ENCODE measurements around the gene FEZF1. TPM values are rescaled to one million over a fixed set of nuclear protein-coding genes. Genes with fewer than 3 reads are reported as not detected.

The FEZF1 gene
- total RNA-seq, 1 experiment from 2014 or later, result not detected

DNA sequence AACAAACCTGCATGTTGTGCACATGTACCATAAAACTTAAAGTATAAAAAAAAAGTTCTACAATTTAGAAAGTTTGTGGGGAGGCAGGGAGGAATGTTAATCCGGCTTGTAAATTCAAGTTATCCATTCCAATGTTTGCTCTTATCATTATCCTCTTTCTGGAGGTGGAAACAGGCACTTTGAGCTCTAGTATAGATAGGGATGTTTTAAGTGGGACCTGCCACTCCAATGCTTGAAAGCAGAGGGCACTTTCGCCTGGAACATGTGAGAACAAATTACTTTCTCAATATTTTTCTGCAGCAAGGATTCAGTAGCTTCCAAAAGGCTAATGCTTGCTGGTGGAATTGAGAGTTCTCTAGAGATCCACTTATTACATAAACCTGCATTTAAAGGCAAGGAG lies 45.6 kb downstream of the FEZF1 start:
- no TSS peak for BruUV-seq (replicated peaks)
- Mint-ChIP-seq H3K27ac (ENCODE audit: unreplicated experiment) (no peak overlapping the region), H3K36me3 (ENCODE audit: insufficient read depth, unreplicated experiment) (no peaks in the 10 kb centered on the region), H3K9me3 (ENCODE audit: low read depth, unreplicated experiment) (no peaks in the 10 kb centered on the region), H3K4me3 (ENCODE audit: low read depth, unreplicated experiment) (no peak overlapping the region), H3K27me3 (ENCODE audit: unreplicated experiment) (peaks cover 17% of the 10 kb centered on the region), H3K4me1 (ENCODE audit: low read depth, unreplicated experiment) (no peaks in the 10 kb centered on the region)
- CTCF ChIA-PET, result no interaction called here
- TF ChIP-seq, protein P1, sequence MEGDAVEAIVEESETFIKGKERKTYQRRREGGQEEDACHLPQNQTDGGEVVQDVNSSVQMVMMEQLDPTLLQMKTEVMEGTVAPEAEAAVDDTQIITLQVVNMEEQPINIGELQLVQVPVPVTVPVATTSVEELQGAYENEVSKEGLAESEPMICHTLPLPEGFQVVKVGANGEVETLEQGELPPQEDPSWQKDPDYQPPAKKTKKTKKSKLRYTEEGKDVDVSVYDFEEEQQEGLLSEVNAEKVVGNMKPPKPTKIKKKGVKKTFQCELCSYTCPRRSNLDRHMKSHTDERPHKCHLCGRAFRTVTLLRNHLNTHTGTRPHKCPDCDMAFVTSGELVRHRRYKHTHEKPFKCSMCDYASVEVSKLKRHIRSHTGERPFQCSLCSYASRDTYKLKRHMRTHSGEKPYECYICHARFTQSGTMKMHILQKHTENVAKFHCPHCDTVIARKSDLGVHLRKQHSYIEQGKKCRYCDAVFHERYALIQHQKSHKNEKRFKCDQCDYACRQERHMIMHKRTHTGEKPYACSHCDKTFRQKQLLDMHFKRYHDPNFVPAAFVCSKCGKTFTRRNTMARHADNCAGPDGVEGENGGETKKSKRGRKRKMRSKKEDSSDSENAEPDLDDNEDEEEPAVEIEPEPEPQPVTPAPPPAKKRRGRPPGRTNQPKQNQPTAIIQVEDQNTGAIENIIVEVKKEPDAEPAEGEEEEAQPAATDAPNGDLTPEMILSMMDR (IDR thresholded peaks at IDR 0.05; ENCODE audit: unreplicated experiment), result no peak
- intact Hi-C loops (cut with micrococcal nuclease; ENCODE audit: unreplicated experiment), result no loop called here
- DNase-seq, result no peak

DNA sequence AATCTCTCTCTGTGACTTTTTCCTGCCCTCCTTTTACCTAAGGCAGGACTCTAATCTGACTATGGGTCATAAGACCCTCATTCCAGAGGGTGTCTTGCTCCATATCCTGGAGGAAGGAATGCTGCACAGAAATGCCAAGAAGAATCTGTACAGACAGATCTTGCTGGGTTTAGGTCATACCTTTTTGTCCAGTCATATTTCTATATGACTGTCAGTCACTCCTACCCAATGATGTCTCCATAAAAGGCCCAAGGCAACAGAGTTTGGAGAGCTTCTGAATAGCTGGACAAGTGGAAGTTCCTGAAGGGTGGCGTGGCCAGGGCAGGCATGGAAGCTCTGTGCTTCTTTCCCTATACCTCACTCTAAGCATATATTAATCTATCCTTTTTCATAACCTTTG lies 47.5 kb downstream of the FEZF1 start:
- no TSS peak for BruUV-seq (replicated peaks)
- Mint-ChIP-seq H3K27ac (ENCODE audit: unreplicated experiment) (no peak overlapping the region), H3K27me3 (ENCODE audit: unreplicated experiment) (peaks cover 17% of the 10 kb centered on the region), H3K4me3 (ENCODE audit: low read depth, unreplicated experiment) (no peak overlapping the region), H3K4me1 (ENCODE audit: low read depth, unreplicated experiment) (no peaks in the 10 kb centered on the region), H3K36me3 (ENCODE audit: insufficient read depth, unreplicated experiment) (no peaks in the 10 kb centered on the region), H3K9me3 (ENCODE audit: low read depth, unreplicated experiment) (no peaks in the 10 kb centered on the region)
- intact Hi-C loops (cut with micrococcal nuclease; ENCODE audit: unreplicated experiment), result no loop called here
- TF ChIP-seq, protein P1 (IDR thresholded peaks at IDR 0.05; ENCODE audit: unreplicated experiment), result no peak
- CTCF ChIA-PET, result no interaction called here
- DNase-seq, result no peak

DNA sequence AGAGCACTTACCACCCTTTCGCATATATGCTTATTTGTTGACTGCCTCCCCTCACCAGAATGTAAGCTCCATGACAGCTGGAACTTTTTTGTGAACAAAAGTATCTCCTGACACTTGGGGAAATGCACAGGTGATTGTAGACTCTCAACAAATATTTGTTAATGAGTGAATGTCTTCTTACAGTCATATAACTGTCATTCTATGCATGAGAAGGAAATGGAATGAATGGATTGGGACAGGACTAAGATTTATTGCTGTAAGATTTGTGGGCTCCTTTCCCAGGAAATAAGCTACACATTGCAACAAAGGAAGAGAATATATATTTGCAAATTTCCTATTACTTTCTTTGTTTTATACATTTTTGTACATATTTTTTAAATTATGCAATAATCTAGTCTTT lies 48.5 kb downstream of the FEZF1 start:
- H3K4me3 Mint-ChIP-seq (ENCODE audit: low read depth, unreplicated experiment), result no peak overlapping the region
- CTCF ChIA-PET, result no interaction called here
- BruUV-seq (replicated peaks), result no TSS peak
- no peak overlapping the region for H3K27ac Mint-ChIP-seq (ENCODE audit: unreplicated experiment)
- H3K4me1 Mint-ChIP-seq (ENCODE audit: low read depth, unreplicated experiment), result no peaks in the 10 kb centered on the region
- no peaks in the 10 kb centered on the region for H3K9me3 Mint-ChIP-seq (ENCODE audit: low read depth, unreplicated experiment)
- H3K36me3 Mint-ChIP-seq (ENCODE audit: insufficient read depth, unreplicated experiment), result no peaks in the 10 kb centered on the region
- no peak for DNase-seq
- intact Hi-C loops (cut with micrococcal nuclease; ENCODE audit: unreplicated experiment), result no loop called here
- TF ChIP-seq, protein P1 (IDR thresholded peaks at IDR 0.05; ENCODE audit: unreplicated experiment), result no peak
- peaks cover 17% of the 10 kb centered on the region for H3K27me3 Mint-ChIP-seq (ENCODE audit: unreplicated experiment)

DNA sequence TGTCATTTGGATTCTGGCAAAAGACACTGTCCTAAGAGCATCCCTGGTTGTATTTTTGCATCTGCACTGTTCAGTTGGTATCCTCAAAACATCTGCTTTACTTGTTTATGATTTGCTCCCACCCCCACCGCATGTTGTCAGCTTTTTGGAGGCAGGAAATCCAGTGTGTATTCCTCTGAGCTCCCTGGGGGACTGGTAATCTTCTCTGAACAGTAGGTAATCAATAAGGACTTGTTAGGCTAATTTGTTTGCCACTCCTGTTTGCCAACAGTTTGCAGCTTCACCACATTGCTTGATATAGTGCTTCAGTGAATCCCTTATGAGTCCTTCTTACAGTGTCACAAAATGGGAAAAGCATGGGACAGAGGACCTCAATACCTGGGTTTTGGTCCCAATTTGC lies 49.1 kb downstream of the FEZF1 start:
- CTCF ChIA-PET, result no interaction called here
- Mint-ChIP-seq H3K27ac (ENCODE audit: unreplicated experiment) (no peak overlapping the region), H3K9me3 (ENCODE audit: low read depth, unreplicated experiment) (no peaks in the 10 kb centered on the region), H3K4me1 (ENCODE audit: low read depth, unreplicated experiment) (no peaks in the 10 kb centered on the region), H3K27me3 (ENCODE audit: unreplicated experiment) (peaks cover 17% of the 10 kb centered on the region), H3K36me3 (ENCODE audit: insufficient read depth, unreplicated experiment) (no peaks in the 10 kb centered on the region), H3K4me3 (ENCODE audit: low read depth, unreplicated experiment) (no peak overlapping the region)
- intact Hi-C loops (cut with micrococcal nuclease; ENCODE audit: unreplicated experiment), result no loop called here
- BruUV-seq (replicated peaks), result no TSS peak
- DNase-seq, result no peak
- TF ChIP-seq, protein P1 (IDR thresholded peaks at IDR 0.05; ENCODE audit: unreplicated experiment), result no peak

Other genes starting within 250 kb of the FEZF1 start
- gene AASS, start 160.5 kb downstream of the FEZF1 start, total RNA-seq (2022), result 12.7 and 18.7 TPM in 2 replicates

Measured in Calu3 (cell line).